Globus pallidus (tissue), 1 donor: Measurements from ENCODE around the gene YWHAQ.
A peak's percentile ranks its signal among the peaks of the same experiment; 100 is the strongest.

Experiments
- DNase-seq: peaks from one replicate; pipeline ENCODE4 v3.0.0-alpha.2; 2015; ENCODE audit warnings: low spot score

YWHAQ gene

DNA sequence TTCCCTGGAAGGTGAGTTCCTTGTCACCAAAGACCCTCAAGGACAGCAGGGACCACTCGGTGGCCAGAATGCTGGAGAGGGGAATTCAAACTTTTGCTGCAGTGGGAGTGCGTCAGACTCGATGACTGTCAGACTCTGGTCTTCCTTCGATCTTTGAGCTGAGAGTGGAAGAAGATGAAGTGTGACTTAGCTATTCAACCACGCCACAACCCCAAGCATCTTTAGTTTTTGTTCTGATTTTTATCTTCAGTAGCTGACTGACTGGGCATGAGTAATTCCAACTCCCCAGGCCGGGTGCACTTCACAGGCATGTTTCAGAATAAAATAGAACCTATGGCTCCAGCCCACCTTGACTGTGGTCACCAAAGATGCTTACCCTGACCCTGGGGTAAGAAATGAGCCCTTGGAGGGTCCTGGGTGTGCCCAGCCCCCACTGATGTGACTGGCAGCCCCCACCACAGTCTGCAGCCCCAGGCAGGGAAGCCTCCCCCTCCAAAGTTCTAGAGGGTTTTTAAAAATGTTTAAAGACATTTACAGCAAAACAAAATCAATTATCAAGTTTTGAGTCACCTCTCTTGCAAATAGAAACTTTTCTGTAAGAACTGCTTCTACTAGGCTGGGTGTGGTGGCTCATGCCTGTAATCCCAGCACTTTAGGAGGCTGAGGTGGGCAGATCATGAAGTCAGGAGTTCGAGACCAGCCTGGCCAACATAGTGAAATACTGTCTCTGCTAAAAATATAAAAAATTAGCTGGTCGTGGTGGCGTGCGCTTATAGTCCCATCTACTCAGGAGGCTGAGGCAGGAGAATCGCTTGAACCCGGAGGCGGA is 24.9 kb upstream of the YWHAQ start:
- no peak for DNase-seq

DNA sequence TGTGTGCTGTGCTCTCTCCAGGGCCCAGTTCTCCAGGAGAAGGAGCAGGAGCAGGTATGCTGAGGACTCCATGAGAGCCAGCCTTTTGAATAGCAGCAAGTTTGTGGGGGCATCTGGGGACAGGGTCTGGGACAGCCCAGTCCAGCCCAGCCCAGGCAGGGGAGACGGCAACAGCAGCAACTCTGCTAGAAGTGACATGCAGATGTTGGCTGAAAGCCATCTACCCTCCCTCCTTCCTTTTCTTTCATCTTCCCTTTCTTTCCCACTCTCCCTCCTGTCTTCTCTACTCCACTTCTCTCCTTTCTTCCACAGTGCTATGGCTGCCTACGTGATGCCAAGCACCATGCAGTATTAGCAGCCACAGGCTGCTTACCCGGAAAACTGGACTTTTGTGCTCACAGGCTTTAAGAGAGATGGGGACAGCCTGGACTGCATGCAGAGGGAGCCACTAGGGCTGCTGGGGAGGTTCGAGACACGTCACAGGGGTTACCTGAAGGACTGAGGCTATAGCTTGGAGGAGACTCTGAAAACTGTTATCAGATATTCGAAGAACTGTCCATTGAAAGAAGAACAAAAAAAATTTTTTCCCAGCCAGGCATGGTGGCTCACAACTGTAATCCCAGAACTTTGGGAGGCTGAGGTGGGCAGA is 23.8 kb upstream of the YWHAQ start:
- peak; percentile 44 for DNase-seq

DNA sequence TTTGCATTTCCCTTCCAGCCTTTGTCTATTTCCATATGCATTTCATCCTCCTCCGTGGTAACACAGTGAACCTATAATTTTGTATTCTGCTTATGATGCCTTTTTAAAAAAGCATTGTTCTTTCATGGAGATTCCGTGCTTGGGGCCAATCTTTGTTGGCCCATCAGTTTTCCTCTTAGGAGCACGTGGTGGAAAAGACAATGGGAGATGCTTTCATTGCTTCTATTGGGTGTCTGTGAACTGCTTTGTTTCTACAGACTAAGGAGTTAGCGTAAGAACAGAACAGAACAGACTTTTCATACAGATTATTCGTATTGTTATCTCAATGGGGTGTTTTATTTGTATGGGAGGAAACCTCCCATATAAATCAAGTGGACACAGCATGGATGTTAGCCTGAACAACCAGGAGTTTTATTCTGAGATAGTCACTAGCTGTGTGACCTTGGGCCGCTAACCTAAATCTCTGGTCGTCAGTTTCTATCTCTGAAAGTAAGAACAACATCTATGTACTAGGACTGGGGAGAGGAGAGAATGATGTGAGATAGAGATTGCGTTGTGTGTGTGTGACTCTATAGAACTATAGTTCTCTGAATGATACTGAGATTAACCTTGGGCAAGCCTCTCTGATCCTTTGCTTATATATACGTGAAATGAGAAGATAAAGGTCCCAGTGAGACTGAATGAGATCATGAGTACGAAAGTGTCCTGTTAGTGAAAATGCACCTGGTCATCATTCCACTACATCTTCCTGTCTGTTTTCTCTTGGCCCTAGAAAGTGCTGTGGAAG is 22.9 kb upstream of the YWHAQ start:
- DNase-seq: peak; percentile 94

DNA sequence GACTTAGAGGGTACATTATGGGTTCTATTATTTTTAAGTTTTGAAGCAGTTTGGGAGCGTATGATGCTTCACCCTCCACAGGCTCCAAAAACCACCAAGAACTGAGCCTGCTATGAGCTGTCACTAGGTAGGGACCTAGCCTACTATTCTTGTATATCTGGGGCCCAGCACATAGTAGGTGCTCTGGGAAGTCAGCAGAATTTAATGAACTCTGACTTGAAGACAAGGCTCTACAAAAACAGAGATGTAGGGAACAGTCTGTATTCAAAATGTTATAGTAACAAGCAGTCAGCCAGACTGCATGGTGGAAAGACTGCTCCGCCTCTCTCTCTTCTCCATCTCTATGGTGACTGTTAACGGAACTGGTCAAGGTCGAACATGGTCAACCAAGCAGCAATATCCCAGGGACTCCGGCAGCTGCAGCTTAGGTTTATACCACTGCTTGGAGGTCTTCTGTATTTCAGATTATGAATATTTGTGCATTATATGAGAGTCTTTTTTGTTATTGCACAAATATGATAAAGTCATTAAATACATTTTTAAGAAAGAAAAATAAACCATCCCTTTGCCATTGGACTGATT is 22.2 kb upstream of the YWHAQ start:
- peak; percentile 75 for DNase-seq

DNA sequence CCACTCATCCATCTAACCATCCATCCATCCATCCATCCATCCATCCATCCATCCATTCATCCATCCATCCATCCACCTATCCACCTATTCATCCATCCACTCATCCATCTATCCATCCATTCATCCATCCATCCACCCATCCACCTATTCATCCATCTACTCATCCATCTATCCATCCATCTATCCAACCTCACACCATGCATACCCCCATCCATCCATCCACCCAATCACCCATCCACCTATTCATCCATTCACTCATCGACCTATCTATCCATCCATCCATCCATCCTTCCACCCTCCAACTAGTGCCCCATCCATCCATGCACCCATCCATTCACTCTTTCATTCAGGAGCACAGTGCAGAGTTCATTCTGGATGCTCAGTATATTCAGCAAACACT is 21.5 kb upstream of the YWHAQ start:
- DNase-seq: no peak

DNA sequence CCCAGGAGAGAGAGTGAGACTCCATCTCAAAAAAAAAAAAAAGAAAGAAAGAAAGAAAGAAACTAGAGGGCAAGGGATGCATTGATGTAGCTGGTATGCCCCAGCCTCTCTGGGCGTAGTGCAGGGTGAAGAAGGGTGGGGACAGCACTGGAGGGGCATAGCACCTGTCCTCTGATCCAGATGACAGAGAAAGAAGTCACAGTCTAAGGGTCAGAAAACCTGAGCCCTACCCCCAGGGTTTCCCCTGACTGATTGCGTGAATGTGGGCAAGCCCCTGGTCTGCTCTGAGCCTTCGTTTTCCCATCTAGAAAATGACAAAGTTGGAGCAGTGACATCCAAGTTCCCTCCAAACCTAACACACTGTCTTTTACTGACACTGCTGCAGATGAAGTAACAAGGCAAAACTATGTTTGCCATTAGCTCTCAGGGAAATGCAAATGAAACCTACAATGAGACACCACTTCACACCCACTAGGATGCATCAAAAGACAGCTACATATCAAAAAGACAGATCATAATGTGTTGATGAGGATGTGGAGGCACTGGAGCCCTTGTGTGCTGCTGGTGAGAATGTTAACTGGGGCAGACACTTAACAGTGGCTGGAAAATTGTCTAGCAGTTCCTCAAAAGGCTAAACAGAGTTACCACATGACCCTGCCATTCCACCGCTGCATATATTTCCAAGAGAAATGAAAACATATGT is 19.5 kb upstream of the YWHAQ start:
- DNase-seq: no peak

DNA sequence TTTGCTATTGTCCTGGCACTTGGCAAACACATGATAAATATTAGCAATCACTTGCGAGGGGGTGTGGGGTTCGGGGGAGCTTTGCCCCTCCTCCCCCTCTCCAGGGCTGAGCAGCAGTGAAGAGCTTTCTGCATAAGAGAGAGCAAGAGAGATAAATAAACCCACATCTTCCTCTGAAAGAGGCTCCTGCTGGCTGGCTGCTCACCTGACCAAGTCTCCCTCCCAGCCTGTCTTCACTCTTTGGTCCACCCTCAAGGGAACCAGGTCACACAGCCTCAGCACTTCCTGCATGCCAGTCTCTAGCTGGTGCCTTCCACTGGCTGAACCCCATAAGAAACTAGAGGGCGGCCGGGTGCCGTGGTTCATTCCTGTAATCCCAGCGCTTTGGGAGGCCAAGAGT is 18.5 kb upstream of the YWHAQ start:
- no peak for DNase-seq

DNA sequence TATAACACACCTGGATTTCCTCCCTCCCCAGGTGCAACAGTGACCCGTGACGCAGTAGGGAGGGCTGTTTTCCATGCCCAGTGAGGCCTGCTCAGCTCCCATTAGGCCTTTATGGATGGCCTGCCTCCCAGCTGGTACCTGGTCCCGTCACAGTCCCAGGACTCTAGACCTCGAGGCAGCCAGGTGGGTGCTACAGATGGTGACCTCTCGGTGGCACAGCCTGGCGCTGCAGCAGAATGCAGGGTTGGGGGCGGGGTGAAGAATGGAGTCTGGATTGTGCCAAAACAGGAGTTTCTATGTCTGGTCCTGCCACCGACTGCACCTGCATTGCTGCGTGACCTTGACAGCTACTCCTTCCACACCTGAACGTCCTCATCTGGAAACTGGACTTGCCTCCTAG is 18.0 kb upstream of the YWHAQ start:
- DNase-seq: no peak

DNA sequence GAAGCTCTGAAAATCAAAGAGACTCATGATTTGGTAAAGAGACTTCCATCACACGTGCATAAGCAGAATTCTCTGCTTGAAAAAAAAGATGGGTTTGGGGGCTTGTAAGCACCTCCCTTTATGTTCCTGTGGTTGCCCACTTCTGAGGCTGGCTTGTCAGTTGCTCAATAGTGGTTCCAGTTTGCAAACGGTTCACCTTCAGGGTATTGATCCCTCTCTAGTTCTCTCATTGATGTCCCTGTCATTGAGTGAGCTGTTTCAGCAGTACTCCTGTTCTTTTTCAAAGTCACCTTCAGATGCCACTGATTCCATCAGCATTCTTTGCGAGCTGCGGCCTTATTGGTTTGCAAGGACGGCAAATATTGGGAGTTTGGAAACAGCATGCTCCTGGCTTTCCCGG is 17.1 kb upstream of the YWHAQ start:
- no peak for DNase-seq

DNA sequence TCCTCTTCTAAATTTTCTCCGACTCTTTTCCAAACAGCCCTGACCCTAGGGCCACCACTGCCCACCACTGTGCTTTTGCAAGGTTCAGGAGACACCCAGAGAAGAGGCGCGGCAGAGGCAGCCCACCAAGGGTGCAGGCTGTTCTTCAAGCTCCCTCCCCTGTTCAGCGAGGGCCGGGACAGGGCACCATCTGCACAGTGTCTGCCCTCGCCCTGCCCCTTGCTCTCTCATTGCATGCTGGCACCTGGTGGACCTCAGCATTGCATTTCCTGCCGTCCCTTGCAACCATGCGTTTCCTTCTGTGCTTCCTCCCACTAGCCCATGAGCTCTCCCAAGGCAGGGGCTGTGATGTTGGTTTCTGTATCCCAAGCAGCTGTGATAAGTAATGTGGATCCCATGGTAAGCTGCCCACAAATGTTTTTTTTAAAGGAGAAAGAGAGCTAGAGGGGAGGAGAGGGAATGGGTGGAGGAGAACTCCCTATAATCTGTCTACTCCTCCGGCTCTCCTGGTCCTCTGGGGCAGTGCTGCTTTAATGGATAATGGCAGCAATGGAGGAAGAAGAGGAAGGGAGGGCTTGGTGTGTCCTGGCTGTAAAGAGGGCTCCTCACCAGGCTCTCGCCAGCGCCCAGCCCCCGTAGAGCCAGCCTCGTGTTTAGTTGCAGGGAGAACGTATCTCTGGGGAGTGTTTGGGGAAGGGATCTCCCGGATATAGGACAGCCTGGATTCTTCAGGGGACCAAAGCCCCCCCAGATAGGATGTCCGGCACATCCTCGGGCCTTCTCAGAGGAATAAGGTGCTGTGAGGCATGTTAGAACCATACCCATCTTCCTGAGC is 15.6 kb upstream of the YWHAQ start:
- no peak for DNase-seq

DNA sequence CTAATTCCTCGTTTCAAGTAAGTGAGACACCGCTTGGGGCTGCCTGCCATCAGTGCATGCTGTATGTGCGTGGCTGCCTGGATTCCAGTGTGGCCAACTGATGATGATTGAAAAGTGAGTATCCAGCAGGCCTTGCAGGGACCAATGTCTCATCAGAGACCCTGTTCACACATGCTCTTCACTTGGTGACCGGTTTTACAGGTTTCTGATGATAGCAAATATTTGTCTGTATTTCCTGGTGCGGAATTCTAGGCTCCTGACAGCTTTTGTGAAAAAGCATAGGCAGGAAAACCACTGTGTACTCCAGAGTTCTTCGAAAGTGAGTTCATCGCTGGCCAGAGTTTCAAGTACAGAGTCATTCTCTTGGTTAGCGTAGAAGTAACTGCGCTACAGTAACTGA is 13.8 kb upstream of the YWHAQ start:
- no peak for DNase-seq

DNA sequence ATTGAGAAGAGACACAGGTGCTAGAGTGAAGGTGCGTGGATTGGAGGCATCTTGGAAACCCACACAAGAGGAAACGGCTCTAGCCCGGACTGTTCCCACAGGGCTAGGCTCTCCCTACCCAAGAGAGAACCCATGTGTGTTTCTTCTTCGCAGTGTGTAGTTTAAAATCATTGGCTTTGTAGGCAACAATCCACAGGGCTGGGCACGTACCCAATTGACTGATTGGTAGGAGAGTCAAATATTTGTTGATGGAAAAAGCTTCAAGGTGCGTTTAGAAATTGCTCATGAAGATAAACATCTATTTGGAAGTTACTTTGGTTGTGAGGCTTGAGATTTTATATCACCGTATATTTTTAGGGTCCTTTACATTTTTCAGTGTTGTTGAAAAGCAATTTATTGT is 13.2 kb upstream of the YWHAQ start:
- DNase-seq: no peak

DNA sequence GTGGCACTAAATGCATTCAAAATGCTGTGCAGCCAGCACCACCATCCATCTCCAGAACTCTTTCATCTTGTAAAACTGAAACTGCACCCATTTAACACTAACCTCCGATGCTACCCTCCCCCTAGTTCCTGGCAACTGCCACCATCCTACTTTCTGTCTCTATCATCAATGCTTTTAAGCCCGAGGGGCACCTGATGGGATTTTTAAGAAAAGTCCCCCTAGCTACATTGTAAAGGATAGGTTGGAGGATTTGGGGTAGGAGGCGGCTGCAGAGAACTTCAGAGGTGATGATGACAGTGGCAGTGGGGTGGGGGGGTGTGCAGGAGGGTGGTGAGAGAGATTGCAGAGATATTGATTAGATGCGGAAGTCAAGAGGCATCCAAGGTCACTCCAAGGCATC is 10.8 kb upstream of the YWHAQ start:
- no peak for DNase-seq

DNA sequence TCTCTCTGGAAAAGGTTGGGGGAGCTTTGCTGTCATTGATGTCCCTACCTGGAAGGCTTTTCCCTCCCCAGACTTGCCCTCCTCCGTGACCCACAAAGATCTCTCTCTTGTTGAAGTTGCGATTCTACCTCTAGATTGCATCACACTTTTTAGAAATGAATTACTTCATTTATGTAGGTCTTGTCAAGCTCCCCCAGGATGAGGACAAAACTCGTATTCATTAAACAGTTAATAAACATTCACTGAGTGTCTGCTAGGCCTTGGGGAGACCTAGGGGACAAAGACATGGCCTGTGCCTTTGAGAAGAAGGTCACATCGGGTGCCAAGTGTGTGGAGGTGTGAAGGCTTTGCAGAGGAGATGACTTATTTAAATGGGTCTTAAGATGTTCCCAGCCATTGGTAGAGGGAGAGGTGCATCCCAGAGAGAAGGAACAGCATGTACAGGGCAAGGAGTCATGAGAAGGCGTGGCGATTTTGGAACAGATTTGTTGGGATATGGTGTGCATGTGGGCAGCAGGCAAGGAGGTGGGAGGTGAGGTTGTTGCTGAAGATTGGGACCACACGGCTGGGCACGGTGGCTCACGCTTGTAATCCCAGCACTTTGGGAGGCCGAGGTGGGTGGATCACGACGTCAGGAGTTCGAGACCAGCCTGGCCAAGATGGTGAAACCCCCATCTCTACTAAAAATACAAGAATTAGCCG is 9.8 kb upstream of the YWHAQ start:
- no peak for DNase-seq

DNA sequence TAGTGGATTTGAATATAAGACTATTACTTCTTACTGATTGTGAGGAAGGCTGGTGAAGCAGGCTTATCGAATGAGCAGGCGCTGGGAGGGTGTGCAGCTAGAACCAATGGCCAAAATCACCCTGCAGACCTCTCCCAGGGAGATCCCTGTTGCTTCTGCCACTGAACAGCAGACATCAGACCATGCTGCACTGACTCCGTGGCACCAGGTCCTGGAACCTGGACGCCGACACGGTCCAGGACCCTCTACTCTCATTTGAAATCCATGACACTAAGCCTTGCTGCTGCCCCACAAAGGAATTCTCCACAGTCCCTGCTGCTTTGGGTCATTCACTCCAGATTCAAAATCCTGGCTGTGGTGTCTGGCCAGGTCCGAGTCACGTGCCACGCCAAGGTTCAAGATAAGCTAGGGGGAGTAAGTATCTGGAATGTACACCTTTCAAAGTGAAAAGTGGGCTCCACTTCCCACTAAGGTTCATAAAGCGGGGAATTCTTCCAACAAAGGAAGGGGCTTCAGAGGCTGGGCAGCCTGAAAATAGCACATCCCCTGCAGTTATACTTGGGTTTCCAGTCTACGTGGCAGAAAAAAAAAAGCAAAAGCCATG is 9.0 kb upstream of the YWHAQ start:
- DNase-seq: peak; percentile 34

DNA sequence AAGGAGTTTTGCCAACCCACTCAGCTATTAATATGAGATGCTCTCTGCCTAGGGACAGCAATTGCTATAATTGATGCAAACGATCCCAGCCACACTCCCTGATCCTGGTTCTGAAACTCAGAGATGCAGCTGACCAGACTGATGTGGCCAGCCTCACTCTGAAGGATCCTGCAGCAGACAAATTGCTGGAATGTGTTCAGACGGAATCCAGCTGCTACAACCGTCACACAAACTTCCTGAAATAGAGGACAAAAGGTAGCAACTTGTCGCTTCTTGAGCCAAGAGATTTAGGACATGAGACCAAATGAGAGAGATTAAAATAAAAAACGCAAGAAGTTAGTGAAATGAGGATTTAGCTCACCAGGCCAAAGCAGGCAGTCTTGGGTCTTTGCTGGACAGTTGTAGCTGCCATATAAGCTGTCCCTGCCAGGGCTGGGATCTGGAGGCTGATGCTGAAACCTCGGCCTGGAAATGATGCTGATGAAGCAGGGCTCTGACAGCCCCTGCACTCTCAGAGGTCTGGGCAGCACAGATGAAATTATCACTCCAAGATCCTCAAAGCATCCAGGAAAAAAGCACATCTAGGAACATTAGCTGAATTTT is 8.3 kb upstream of the YWHAQ start:
- peak; percentile 69 for DNase-seq

DNA sequence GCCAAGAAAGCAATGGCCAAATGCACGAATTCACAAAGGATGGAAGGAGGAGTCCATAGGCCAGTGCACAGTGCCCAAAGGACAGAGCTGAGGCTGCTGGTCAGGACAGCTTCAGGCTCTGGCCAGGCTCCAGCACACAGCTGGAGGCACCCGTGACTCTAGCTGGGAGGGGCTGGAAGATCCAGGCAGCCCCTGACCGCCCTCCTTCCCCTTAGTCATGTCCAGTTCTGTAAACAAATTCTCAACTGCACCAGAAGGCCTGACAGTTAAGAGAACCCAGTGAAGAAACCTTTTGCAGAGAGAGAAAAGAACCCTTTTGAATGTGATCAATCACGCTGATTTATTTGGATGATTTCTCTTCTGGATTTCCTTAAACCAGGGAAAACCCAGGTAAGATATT is 7.7 kb upstream of the YWHAQ start:
- DNase-seq: peak; percentile 98

DNA sequence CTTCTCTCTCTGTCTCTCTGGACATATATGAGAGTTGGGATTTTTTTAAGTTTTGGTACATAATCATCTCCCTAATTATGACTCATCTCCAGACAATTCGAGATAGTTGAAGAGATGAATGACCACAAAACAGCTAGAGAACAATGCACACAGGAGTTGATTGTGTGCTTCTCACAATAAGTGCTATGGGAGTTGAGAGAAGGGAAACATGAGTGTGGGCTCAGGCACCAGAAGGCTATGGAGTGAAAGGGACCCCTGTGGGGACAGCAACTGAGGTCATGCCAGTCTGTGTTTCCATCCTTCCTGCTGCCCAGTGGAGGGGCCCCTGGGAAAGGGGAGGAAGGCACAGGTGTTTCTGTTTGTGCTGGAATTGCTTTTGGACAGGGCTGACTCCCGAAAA is 6.5 kb upstream of the YWHAQ start:
- DNase-seq: peak; percentile 95

DNA sequence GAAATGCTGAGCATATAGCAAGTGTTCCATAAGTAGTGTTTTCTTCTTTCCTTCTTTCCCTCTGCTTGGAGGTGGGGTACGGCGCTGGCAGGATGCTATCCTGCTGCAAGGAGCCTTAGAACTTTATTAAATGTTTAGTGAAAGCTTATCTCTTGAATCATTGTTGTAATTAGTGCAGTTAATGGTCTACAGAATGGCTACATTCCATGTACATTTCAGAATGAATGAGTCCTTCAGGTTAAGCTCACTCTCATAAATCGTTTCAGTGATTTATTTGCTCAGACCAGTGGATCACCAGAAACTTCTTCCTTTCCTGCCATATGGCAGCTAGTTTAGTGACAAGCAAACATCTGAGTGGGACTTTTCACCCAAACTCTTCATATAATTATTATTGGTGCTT is 3.3 kb upstream of the YWHAQ start:
- no peak for DNase-seq
